ENCODE measurements around the gene ZBTB16.

ZBTB16 gene

GRCh38 chr11:114159802-114160632 lies 100.5 kb downstream of the ZBTB16 start (continued):
- TF ChIP-seq BCL11A (tag by site-specific recombination; IDR thresholded peaks at IDR 0.05; ENCODE audit: low read depth) (peak; percentile 93; the same call in 1 of the 2 replicates), ZSCAN30 (tag by site-specific recombination; IDR thresholded peaks at IDR 0.05) (peak; percentile 92), KLF8 (tag by site-specific recombination; IDR thresholded peaks at IDR 0.05) (peak; percentile 84), ZBTB1 (tag by site-specific recombination; IDR thresholded peaks at IDR 0.05) (no peak; the same call in 1 of the 2 replicates), ZNF398 (tag by site-specific recombination; IDR thresholded peaks at IDR 0.05) (peak; percentile 72), ZNF239 (tag by site-specific recombination; IDR thresholded peaks at IDR 0.05) (0 out of 2 replicates have a peak, but pooled peaks have one; percentile 28), ZFHX2 (tag by site-specific recombination; conservative IDR thresholded peaks at IDR 0.05) (peak; percentile 38; the same call in 1 of the 2 replicates), ZBTB20 (tag by site-specific recombination; IDR thresholded peaks at IDR 0.05) (no peak), ZNF664 (tag by site-specific recombination; IDR thresholded peaks at IDR 0.05) (peak; percentile 20; the same call in 1 of the 2 replicates), ZNF214 (tag by site-specific recombination; IDR thresholded peaks at IDR 0.05; ENCODE audit: borderline replicate concordance) (peak; percentile 81; the same call in 1 of the 2 replicates), ZNF521 (tag by site-specific recombination; IDR thresholded peaks at IDR 0.05) (no peak), CTCF (tag by site-specific recombination; IDR thresholded peaks at IDR 0.05) (no peak), ZBTB26 (tag by site-specific recombination; optimal IDR thresholded peaks at IDR 0.05) (peak; percentile 17), ZFP41 (tag by site-specific recombination; IDR thresholded peaks at IDR 0.05; ENCODE audit: borderline replicate concordance) (no peak), ZNF629 (tag by site-specific recombination; IDR thresholded peaks at IDR 0.05) (peak; percentile 95), TRIM28 (IDR thresholded peaks at IDR 0.05; ENCODE audit: borderline replicate concordance, low read length) (peak; percentile 70; the same call in 1 of the 2 replicates), GLIS2 (tag by site-specific recombination; IDR thresholded peaks at IDR 0.05) (peak; percentile 24; the same call in 1 of the 2 replicates), YY1 (tag by site-specific recombination; IDR thresholded peaks at IDR 0.05) (no peak), ZXDB (tag by site-specific recombination; IDR thresholded peaks at IDR 0.05) (peak; percentile 94), ZNF555 (tag by site-specific recombination; conservative IDR thresholded peaks at IDR 0.05) (no peak), ZBTB8A (tag by site-specific recombination; IDR thresholded peaks at IDR 0.05) (peak; percentile 62), ZNF654 (tag by site-specific recombination; IDR thresholded peaks at IDR 0.05; ENCODE audit: low read depth) (0 out of 2 replicates have a peak, but pooled peaks have one; percentile 9), ZNF223 (tag by site-specific recombination; IDR thresholded peaks at IDR 0.05) (no peak), ZNF350 (tag by site-specific recombination; IDR thresholded peaks at IDR 0.05) (no peak), KLF16 (tag by site-specific recombination; IDR thresholded peaks at IDR 0.05) (peak; percentile 51; the same call in 1 of the 2 replicates), ZNF473 (tag by site-specific recombination; IDR thresholded peaks at IDR 0.05) (no peak)
- TF ChIP-seq, protein P1, sequence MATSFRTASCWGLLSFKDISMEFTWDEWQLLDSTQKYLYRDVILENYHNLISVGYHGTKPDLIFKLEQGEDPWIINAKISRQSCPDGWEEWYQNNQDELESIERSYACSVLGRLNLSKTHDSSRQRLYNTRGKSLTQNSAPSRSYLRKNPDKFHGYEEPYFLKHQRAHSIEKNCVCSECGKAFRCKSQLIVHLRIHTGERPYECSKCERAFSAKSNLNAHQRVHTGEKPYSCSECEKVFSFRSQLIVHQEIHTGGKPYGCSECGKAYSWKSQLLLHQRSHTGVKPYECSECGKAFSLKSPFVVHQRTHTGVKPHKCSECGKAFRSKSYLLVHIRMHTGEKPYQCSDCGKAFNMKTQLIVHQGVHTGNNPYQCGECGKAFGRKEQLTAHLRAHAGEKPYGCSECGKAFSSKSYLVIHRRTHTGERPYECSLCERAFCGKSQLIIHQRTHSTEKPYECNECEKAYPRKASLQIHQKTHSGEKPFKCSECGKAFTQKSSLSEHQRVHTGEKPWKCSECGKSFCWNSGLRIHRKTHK (tag by site-specific recombination; IDR thresholded peaks at IDR 0.05) = no peak
- TF ChIP-seq, protein P2, sequence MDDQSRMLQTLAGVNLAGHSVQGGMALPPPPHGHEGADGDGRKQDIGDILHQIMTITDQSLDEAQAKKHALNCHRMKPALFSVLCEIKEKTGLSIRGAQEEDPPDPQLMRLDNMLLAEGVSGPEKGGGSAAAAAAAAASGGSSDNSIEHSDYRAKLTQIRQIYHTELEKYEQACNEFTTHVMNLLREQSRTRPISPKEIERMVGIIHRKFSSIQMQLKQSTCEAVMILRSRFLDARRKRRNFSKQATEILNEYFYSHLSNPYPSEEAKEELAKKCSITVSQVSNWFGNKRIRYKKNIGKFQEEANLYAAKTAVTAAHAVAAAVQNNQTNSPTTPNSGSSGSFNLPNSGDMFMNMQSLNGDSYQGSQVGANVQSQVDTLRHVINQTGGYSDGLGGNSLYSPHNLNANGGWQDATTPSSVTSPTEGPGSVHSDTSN (CRISPR knock-in tag; IDR thresholded peaks at IDR 0.05) = no peak
- TF ChIP-seq, protein P3, sequence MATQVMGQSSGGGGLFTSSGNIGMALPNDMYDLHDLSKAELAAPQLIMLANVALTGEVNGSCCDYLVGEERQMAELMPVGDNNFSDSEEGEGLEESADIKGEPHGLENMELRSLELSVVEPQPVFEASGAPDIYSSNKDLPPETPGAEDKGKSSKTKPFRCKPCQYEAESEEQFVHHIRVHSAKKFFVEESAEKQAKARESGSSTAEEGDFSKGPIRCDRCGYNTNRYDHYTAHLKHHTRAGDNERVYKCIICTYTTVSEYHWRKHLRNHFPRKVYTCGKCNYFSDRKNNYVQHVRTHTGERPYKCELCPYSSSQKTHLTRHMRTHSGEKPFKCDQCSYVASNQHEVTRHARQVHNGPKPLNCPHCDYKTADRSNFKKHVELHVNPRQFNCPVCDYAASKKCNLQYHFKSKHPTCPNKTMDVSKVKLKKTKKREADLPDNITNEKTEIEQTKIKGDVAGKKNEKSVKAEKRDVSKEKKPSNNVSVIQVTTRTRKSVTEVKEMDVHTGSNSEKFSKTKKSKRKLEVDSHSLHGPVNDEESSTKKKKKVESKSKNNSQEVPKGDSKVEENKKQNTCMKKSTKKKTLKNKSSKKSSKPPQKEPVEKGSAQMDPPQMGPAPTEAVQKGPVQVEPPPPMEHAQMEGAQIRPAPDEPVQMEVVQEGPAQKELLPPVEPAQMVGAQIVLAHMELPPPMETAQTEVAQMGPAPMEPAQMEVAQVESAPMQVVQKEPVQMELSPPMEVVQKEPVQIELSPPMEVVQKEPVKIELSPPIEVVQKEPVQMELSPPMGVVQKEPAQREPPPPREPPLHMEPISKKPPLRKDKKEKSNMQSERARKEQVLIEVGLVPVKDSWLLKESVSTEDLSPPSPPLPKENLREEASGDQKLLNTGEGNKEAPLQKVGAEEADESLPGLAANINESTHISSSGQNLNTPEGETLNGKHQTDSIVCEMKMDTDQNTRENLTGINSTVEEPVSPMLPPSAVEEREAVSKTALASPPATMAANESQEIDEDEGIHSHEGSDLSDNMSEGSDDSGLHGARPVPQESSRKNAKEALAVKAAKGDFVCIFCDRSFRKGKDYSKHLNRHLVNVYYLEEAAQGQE (tag by site-specific recombination; IDR thresholded peaks at IDR 0.05) = peak; percentile 52

Data from HEK293 (cell line).